Ovary (tissue), 9 donors: Measurements from ENCODE around the gene SCART1. TPM values are rescaled to one million over a fixed set of nuclear protein-coding genes. Genes with fewer than 3 reads are reported as not detected.

Source experiments
- DNase-seq, 5 donors: peaks; one replicate each; pipeline ENCODE4 v3.0.0-alpha.2; 2019 to 2020
- H3K27ac ChIP-seq, 2 donors: fragments of 200-600 bp; one replicate each; pipeline versions ENCODE4 v1.5.1 to v1.8.0; 2019 to 2022
- H3K27me3 ChIP-seq: fragments of 200-600 bp; one replicate; pipeline ENCODE4 v1.8.0; 2022
- H3K36me3 ChIP-seq: fragments of 200-600 bp; sonication (generic); one replicate; pipeline ENCODE4 v1.5.1; 2019
- H3K4me1 ChIP-seq: one replicate; pipeline ENCODE4 v1.8.1; 2013; ENCODE audit warnings: mild to moderate bottlenecking, moderate library complexity; ENCODE audit not compliant: insufficient read depth
- H3K4me3 ChIP-seq: fragments of 200-600 bp; sonication (generic); one replicate; pipeline ENCODE4 v1.5.1; 2017
- H3K9me3 ChIP-seq, 2 donors: fragments of 200-600 bp in 1 of 2; sonication (generic) in 1 of 2; one replicate each; pipeline versions ENCODE4 v1.5.1 to v1.8.1; 2013 to 2019; ENCODE audit warnings: mild to moderate bottlenecking in 1 of 2, moderate library complexity in 1 of 2
- EP300 ChIP-seq: sonication (generic); formaldehyde crosslinking; IDR thresholded peaks from one replicate; pipeline ENCODE4 v1.6.1; 2017; ENCODE audit warnings: antibody characterized with exemption
- POLR2A ChIP-seq: fragments of 450-650 bp; IDR thresholded peaks from one replicate; pipeline ENCODE4 v1.6.1; 2017; ENCODE audit warnings: antibody characterized with exemption, mild to moderate bottlenecking, moderate library complexity
- WGBS, 3 donors: extraction: QIAGEN DNeasy Blood & Tissue Kit in 1 of 3; methylation state at CpG; one replicate each; pipeline versions ENCODE4 v1.1.5 to v1.1.7; 2013 to 2017; 5-methylcytosine and 5-hydroxymethylcytosine counted together
- intact Hi-C, 4 donors: fragments of 100-400 bp; cut with DNase I; formaldehyde crosslinking; loops; one replicate each; pipeline versions ENCODE4 v1.11.0 to v1.15.1; 2022 to 2023
- polyA plus RNA-seq, 2 donors: library from polyadenylated mRNA; stranded (reverse); fragments of 200-250 nt in 1 of 2; fragments of 350-450 nt in 1 of 2; fragmentation: Illumina TruSeq in 1 of 2; extraction: RNeasy Lipid Tissue Mini Kit (QIAGEN cat#74804) in 1 of 2; gene quantifications; one replicate each; pipeline ENCODE4 v1.2.3, GENCODE V29; 2013 to 2014
- total RNA-seq, 7 donors: library from RNA; depleted of rRNA in 2 of 7; stranded (reverse); fragments of >200 nt in 2 of 7; fragmentation: NEBNext Ultra II Directional in 3 of 7; extraction: Animal tissue kit (Norgen Biotek cat#: 25700) in 3 of 7; gene quantifications; one replicate each; pipeline versions ENCODE4 v1.1.0 to v1.2.4, GENCODE V29; 2016 to 2023
- TF ChIP-seq, protein P1 (sequence below), 3 donors: fragments of 450-650 bp in 2 of 3; fragments of 200-600 bp in 1 of 3; IDR thresholded peaks; one replicate each; pipeline versions ENCODE4 v1.5.1 to v1.8.0; 2016 to 2022; ENCODE audit warnings: antibody characterized with exemption in 3 of 3, mild to moderate bottlenecking in 1 of 3
- donor health status: DM: no; HTN: no; CAD: no; lungs with moderate emphysema.
- donor health status: DM: no; HTN: no; CAD: no.
- donor health status: Bipolar disorder and iron deficiency.
- donor health status: DM: yes; HTN: yes; CAD: no.
- donor health status: DM: no; HTN: no; CAD: no.
- donor health status: DM: yes; HTN: yes; CAD: no.

Gene SCART1
- total and polyA plus RNA-seq, 9 donors = 0.71 to 5.0 (median 2.7) TPM

DNA sequence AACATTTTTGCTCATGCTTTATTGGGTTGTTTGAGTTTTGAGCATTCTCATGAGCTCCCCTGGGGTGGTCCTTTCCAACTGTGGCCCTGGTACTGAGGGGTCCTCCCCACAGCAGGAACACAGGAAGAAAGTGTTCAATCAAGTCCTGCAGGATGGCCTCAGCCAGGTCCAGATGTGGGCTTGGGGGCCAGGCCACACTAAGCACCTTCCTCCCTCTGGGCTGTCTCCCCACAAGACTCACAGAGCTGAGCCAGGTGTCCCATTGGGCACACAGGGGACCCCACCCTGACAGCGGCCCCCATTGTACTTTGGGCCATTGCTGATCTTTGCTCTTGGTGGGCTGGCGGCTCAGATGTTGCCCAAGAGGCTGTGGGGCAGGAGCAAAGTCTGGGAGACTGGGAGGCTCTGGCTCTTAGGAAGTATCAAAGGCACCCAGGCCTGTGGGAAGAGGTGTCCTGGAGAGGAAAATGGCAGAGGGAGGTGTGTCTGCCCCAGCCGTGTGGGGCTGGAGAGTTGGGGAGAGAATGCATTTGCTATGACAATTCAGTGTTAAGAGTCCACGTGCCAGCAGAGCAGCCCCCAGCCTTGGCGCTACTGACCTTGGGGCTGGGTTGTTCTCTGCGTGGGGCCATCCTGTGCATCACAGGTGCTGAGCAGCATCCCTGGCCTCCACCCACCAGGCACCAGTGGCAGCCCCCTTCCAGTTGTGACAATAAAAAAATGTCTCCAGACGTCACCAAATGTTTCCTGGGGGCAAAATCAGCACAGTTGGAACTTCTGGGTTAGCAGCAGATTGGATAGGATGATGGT is 17.8 kb downstream of the SCART1 start:
- WGBS, 3 donors = 73 to 80% (median 78%) methylated on average over 7 of the region's 7 CpGs
- H3K27me3 ChIP-seq = no peaks in the 10 kb centered on the region
- no peak for TF ChIP-seq POLR2A
- no peak for TF ChIP-seq EP300
- TF ChIP-seq, protein P1, sequence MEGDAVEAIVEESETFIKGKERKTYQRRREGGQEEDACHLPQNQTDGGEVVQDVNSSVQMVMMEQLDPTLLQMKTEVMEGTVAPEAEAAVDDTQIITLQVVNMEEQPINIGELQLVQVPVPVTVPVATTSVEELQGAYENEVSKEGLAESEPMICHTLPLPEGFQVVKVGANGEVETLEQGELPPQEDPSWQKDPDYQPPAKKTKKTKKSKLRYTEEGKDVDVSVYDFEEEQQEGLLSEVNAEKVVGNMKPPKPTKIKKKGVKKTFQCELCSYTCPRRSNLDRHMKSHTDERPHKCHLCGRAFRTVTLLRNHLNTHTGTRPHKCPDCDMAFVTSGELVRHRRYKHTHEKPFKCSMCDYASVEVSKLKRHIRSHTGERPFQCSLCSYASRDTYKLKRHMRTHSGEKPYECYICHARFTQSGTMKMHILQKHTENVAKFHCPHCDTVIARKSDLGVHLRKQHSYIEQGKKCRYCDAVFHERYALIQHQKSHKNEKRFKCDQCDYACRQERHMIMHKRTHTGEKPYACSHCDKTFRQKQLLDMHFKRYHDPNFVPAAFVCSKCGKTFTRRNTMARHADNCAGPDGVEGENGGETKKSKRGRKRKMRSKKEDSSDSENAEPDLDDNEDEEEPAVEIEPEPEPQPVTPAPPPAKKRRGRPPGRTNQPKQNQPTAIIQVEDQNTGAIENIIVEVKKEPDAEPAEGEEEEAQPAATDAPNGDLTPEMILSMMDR (IDR thresholded peaks at IDR 0.05) = no peak
- DNase-seq = no peak
- no peaks in the 10 kb centered on the region for H3K4me1 ChIP-seq
- no peak overlapping the region for H3K4me3 ChIP-seq
- intact Hi-C loops = no loop called here
- H3K9me3 ChIP-seq = peaks cover 0 to 3% of the 10 kb centered on the region in 2 donors
- H3K27ac ChIP-seq = no peak overlapping the region
- H3K36me3 ChIP-seq = no peaks in the 10 kb centered on the region

DNA sequence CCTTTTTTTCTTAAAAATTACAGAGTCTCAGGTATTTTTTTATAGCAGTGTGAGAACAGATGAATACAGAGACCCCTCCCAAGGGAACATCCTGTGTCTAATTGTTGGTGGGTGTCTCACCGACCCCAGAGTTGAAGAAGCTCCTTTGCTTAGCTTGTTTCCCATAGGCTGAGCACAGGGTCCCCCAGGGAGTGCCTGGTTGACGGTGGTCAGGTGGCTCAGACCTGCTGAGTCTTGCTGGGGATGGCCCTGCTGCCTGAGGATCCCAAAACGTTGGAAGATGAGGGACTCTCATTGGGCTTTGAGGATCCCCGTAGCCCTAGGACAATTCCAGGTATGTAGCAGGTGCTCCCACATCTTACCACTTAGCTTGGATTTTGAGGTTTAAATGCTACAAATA is 19.5 kb downstream of the SCART1 start:
- Histone ChIP-seq H3K27ac (no peak overlapping the region), H3K4me1 (no peaks in the 10 kb centered on the region), H3K27me3 (no peaks in the 10 kb centered on the region), H3K4me3 (no peak overlapping the region), H3K36me3 (no peaks in the 10 kb centered on the region), H3K9me3 (peaks cover 0 to 7% of the 10 kb centered on the region in 2 donors)
- intact Hi-C loops = no loop called here
- TF ChIP-seq POLR2A = no peak
- TF ChIP-seq, protein P1 (IDR thresholded peaks at IDR 0.05) = no peak
- no peak for TF ChIP-seq EP300
- DNase-seq = no peak
- 55 to 68% (median 61%) methylated on average over 4 of the region's 4 CpGs for WGBS, 3 donors

DNA sequence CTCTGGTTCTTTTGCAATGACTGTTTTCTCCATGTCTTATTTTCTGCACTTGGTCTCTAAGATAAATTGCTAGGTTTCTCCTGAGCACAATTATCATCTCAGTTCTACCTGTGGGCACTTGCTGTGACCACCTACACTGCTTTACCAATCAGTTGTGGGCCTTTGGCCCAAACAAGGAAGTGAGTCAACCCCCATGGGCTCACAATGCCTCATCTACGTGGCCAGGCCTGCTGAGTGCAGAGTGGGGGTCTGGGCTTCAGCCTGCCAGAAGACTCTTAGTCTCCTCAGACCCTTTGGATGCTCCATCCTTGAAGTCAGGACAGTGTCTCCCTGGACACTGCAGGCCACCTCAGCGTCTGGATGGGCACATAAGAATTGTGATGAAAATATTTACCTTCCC is 20.3 kb downstream of the SCART1 start:
- DNase-seq = no peak
- H3K27me3 ChIP-seq = no peaks in the 10 kb centered on the region
- WGBS, 3 donors = 78 to 82% (median 79%) methylated on average over 2 of the region's 2 CpGs
- peaks cover 0 to 7% of the 10 kb centered on the region in 2 donors for H3K9me3 ChIP-seq
- H3K27ac ChIP-seq = no peak overlapping the region
- H3K36me3 ChIP-seq = no peaks in the 10 kb centered on the region
- no peaks in the 10 kb centered on the region for H3K4me1 ChIP-seq
- H3K4me3 ChIP-seq = no peak overlapping the region
- intact Hi-C loops = no loop called here
- no peak for TF ChIP-seq POLR2A
- TF ChIP-seq EP300 = no peak
- TF ChIP-seq, protein P1 (IDR thresholded peaks at IDR 0.05) = no peak

DNA sequence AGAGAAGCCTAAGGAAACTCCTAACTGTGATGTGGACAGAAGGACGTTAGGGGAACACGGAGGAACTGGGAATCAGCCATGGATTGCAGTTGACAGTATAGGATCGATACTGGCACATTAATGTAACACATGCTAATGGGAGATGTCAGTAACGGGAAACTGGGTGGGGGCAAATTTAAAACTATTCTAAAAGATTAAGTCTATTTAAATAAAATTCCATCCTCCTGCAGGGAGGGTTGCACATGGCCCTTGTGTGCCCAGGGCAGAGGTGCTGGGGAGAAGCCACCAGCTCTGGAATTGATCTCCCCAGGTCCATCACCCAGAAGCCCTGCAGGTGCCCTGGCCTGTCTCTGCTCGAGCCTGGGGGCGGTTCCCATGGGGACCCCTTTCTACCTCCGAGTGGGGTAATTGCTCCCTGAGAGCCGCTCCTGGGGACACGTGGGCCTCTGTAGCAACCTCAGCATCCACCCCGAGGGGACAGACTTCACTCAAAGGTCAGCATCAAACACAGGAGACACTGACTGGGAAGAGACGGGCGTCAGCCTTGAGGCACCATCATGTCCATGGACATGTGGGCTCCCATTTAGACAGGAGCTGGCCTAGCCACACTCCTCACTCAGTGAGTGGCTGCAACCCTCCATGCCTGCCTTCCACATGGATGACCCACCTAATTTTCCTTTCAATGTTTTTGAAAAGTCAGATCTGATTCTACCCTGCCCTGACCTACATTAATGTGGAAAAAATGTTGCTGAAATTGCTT is 21.1 kb downstream of the SCART1 start:
- TF ChIP-seq, protein P1 (IDR thresholded peaks at IDR 0.05) = no peak
- 81 to 85% (median 84%) methylated on average over 12 of the region's 12 CpGs for WGBS, 3 donors
- Histone ChIP-seq H3K27me3 (no peaks in the 10 kb centered on the region), H3K27ac (no peak overlapping the region), H3K9me3 (peaks cover 0 to 7% of the 10 kb centered on the region in 2 donors), H3K4me1 (no peaks in the 10 kb centered on the region), H3K36me3 (no peaks in the 10 kb centered on the region), H3K4me3 (no peak overlapping the region)
- no peak for DNase-seq
- intact Hi-C loops = no loop called here
